MM.1S (cell line): ENCODE measurements around the gene LIF.

Experiments
- DNase-seq: peaks from one replicate; pipeline ENCODE4 v3.0.0-alpha.2; 2015
- H2AFZ ChIP-seq: fragments of 300-600 bp; sonication (generic); 2 replicates; pipeline ENCODE4 v1.6.0; 2016; ENCODE audit warnings: antibody characterized with exemption, low read length
- H3F3A ChIP-seq: fragments of 300-600 bp; sonication (generic); 2 replicates; pipeline ENCODE4 v1.6.1; 2016; ENCODE audit warnings: mild to moderate bottlenecking, antibody characterized with exemption, low read length, moderate library complexity, mixed read lengths; ENCODE audit not compliant: insufficient read depth
- H3K27ac ChIP-seq: fragments of 300-600 bp; sonication (generic); 2 replicates; pipeline ENCODE4 v1.5.1; 2016; ENCODE audit warnings: mild to moderate bottlenecking, low read length
- H3K27me3 ChIP-seq: fragments of 300-600 bp; sonication (generic); replicated peaks from 2 replicates; pipeline ENCODE4 v1.6.0; 2016; ENCODE audit warnings: low read length; ENCODE audit not compliant: insufficient read depth
- H3K36me3 ChIP-seq: fragments of 300-600 bp; sonication (generic); replicated peaks from 2 replicates; pipeline ENCODE4 v1.6.1; 2016; ENCODE audit warnings: mild to moderate bottlenecking, low read length, mixed read lengths; ENCODE audit not compliant: insufficient read depth
- H3K4me1 ChIP-seq: fragments of 300-600 bp; sonication (generic); 2 replicates; pipeline ENCODE4 v1.6.1; 2016; ENCODE audit warnings: low read length, mixed read lengths
- H3K4me2 ChIP-seq: fragments of 300-600 bp; sonication (generic); 2 replicates; pipeline ENCODE4 v1.6.0; 2016; ENCODE audit warnings: low read depth, low read length
- H3K4me3 ChIP-seq: fragments of 300-600 bp; sonication (generic); 2 replicates; pipeline ENCODE4 v1.5.1; 2016; ENCODE audit warnings: low read length, mixed read lengths
- H3K79me2 ChIP-seq: fragments of 300-600 bp; sonication (generic); 2 replicates; pipeline ENCODE4 v1.6.1; 2016; ENCODE audit warnings: mixed run types, low read length, mixed read lengths
- H3K9ac ChIP-seq: fragments of 300-600 bp; sonication (generic); 2 replicates; pipeline ENCODE4 v1.6.1; 2016; ENCODE audit warnings: low read length, mixed read lengths
- H3K9me2 ChIP-seq: fragments of 300-600 bp; sonication (generic); replicated peaks from 2 replicates; pipeline ENCODE4 v1.6.1; 2016; ENCODE audit warnings: mild to moderate bottlenecking, low read length, mixed read lengths; ENCODE audit not compliant: insufficient read depth
- H3K9me3 ChIP-seq: fragments of 300-600 bp; sonication (generic); replicated peaks from 2 replicates; pipeline ENCODE4 v1.6.1; 2016; ENCODE audit warnings: mild to moderate bottlenecking, low read length, mixed read lengths; ENCODE audit not compliant: insufficient read depth
- H4K20me1 ChIP-seq: fragments of 300-600 bp; sonication (generic); 2 replicates; pipeline ENCODE4 v1.6.1; 2016; ENCODE audit warnings: mild to moderate bottlenecking, low read length, moderate library complexity, mixed read lengths; ENCODE audit not compliant: insufficient read depth
- CTCF ChIP-seq: fragments of 300-600 bp; sonication (generic); IDR thresholded peaks from 2 replicates; pipeline ENCODE4 v1.5.1; 2016; ENCODE audit warnings: antibody characterized with exemption, low read length, mixed read lengths
- EZH2 ChIP-seq: fragments of 300-600 bp; sonication (generic); optimal IDR thresholded peaks from 2 replicates; pipeline ENCODE3; 2017; ENCODE audit warnings: low read depth, mild to moderate bottlenecking, antibody characterized with exemption, low read length, mixed read lengths
- EZH2phosphoT487 ChIP-seq: fragments of 300-600 bp; sonication (generic); IDR thresholded peaks from 2 replicates; pipeline ENCODE4 v1.6.1; 2018; ENCODE audit warnings: antibody characterized with exemption, low read length

Gene LIF

GRCh38 chr22:30230330-30230729 is 16.2 kb downstream of the LIF start:
- Histone ChIP-seq H3K4me3 (no peak overlapping the region), H3K27ac (no peak overlapping the region), H3K79me2 (no peaks in the 10 kb centered on the region), H3F3A (no peaks in the 10 kb centered on the region), H3K27me3 (peaks cover 62% of the 10 kb centered on the region), H3K4me2 (no peak overlapping the region), H2AFZ (no peak overlapping the region), H3K9me3 (no peaks in the 10 kb centered on the region), H4K20me1 (no peaks in the 10 kb centered on the region), H3K9ac (no peak overlapping the region), H3K36me3 (no peaks in the 10 kb centered on the region), H3K4me1 (no peaks in the 10 kb centered on the region), H3K9me2 (no peaks in the 10 kb centered on the region)
- DNase-seq, result no peak
- no peak for TF ChIP-seq EZH2
- no peak for TF ChIP-seq EZH2phosphoT487
- TF ChIP-seq CTCF, result no peak

DNA sequence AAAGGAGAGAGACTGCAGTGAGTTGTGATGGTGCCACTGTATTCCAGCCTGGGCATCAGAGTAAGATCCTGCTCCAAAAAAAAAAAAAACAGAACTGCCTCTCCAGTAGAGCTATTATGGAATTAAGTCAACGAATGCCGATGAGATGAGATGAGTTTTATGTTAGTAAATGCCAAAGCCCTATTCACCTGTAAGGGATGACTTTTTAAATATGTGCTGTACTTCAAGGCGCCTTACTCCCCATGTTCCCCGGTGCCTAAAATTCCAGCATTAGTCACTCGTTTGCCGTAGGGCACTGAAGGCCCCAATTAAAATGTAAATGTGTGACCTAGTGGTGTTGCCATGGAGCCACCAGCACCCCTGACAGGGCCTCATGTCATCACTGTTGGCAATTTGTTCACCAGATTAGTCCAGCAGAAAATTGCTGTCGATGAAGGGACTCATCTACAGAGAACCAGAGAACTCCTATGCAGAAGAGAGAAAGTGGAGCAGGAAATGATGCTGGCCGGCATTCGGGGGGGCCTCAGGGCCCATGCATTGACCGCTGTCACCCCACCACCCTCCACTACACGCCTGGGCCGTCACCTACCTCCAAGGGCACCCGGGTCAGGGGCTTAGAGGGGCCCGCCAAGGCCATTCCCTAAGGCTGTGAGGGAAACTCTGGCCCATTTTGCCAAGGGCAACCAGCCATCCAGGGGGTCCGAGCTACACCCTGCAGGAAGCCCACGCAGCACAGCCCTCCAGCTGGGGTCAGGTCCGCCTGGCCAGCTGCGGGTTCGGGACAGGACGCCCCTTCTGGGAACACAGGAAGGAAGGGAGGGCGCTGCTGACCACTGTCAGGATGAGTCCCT is 17.8 kb downstream of the LIF start:
- Histone ChIP-seq H3K9me3 (no peaks in the 10 kb centered on the region), H3K79me2 (no peaks in the 10 kb centered on the region), H3K9ac (no peak overlapping the region), H3K4me1 (peaks cover 16% of the 10 kb centered on the region), H4K20me1 (no peaks in the 10 kb centered on the region), H2AFZ (no peak overlapping the region), H3K36me3 (no peaks in the 10 kb centered on the region), H3K27ac (no peak overlapping the region), H3K4me2 (no peak overlapping the region), H3K27me3 (peaks cover 65% of the 10 kb centered on the region), H3F3A (peaks cover 11% of the 10 kb centered on the region), H3K4me3 (no peak overlapping the region), H3K9me2 (no peaks in the 10 kb centered on the region)
- TF ChIP-seq CTCF (no peak), EZH2 (no peak), EZH2phosphoT487 (no peak)
- no peak for DNase-seq

- Histone ChIP-seq H3K36me3 (no peaks in the 10 kb centered on the region), H3K9me2 (no peaks in the 10 kb centered on the region), H2AFZ (no peak overlapping the region), H3K9ac (no peak overlapping the region), H3K4me2 (no peak overlapping the region), H3F3A (peaks cover 11% of the 10 kb centered on the region), H4K20me1 (no peaks in the 10 kb centered on the region), H3K79me2 (no peaks in the 10 kb centered on the region), H3K27me3 (peaks cover 58% of the 10 kb centered on the region), H3K4me3 (no peak overlapping the region), H3K4me1 (peaks cover 22% of the 10 kb centered on the region), H3K27ac (no peak overlapping the region), H3K9me3 (no peaks in the 10 kb centered on the region)
- TF ChIP-seq CTCF (no peak), EZH2 (no peak), EZH2phosphoT487 (no peak)
- no peak for DNase-seq
Observed at GRCh38 chr22:30227438-30228228, 18.9 kb downstream of the LIF start.
